ENCODE data around the gene DSCAM. TPM values are rescaled to one million over a fixed set of nuclear protein-coding genes. Genes with fewer than 3 reads are reported as not detected.

DSCAM gene
- total RNA-seq, 1 donor from 2014 or later, result 0.21 TPM

GRCh38 chr21:40564318-40564717 is 282.6 kb downstream of the DSCAM start:
- Mint-ChIP-seq H3K27me3 (ENCODE audit: unreplicated experiment) (peaks cover under 1% of the 10 kb centered on the region), H3K36me3 (ENCODE audit: low read depth, unreplicated experiment) (peaks cover 5% of the 10 kb centered on the region), H3K27ac (ENCODE audit: unreplicated experiment) (no peak overlapping the region), H3K4me1 (ENCODE audit: unreplicated experiment) (no peaks in the 10 kb centered on the region), H3K9me3 (ENCODE audit: unreplicated experiment) (peaks cover 52% of the 10 kb centered on the region), H3K4me3 (ENCODE audit: unreplicated experiment) (no peak overlapping the region)
- TF ChIP-seq, protein P1, sequence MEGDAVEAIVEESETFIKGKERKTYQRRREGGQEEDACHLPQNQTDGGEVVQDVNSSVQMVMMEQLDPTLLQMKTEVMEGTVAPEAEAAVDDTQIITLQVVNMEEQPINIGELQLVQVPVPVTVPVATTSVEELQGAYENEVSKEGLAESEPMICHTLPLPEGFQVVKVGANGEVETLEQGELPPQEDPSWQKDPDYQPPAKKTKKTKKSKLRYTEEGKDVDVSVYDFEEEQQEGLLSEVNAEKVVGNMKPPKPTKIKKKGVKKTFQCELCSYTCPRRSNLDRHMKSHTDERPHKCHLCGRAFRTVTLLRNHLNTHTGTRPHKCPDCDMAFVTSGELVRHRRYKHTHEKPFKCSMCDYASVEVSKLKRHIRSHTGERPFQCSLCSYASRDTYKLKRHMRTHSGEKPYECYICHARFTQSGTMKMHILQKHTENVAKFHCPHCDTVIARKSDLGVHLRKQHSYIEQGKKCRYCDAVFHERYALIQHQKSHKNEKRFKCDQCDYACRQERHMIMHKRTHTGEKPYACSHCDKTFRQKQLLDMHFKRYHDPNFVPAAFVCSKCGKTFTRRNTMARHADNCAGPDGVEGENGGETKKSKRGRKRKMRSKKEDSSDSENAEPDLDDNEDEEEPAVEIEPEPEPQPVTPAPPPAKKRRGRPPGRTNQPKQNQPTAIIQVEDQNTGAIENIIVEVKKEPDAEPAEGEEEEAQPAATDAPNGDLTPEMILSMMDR (IDR thresholded peaks at IDR 0.05; ENCODE audit: unreplicated experiment), result no peak
- DNase-seq (ENCODE audit: low spot score), result no peak

- Mint-ChIP-seq H3K27me3 (ENCODE audit: unreplicated experiment) (no peaks in the 10 kb centered on the region), H3K4me1 (ENCODE audit: unreplicated experiment) (no peaks in the 10 kb centered on the region), H3K9me3 (ENCODE audit: unreplicated experiment) (peaks cover 52% of the 10 kb centered on the region), H3K27ac (ENCODE audit: unreplicated experiment) (no peak overlapping the region), H3K36me3 (ENCODE audit: low read depth, unreplicated experiment) (peaks cover 5% of the 10 kb centered on the region), H3K4me3 (ENCODE audit: unreplicated experiment) (no peak overlapping the region)
- TF ChIP-seq, protein P1 (IDR thresholded peaks at IDR 0.05; ENCODE audit: unreplicated experiment), result no peak
- no peak for DNase-seq (ENCODE audit: low spot score)
Observed at GRCh38 chr21:40563900-40564299, 283.1 kb downstream of the DSCAM start.

- TF ChIP-seq, protein P1 (IDR thresholded peaks at IDR 0.05; ENCODE audit: unreplicated experiment), result no peak
- Mint-ChIP-seq H3K4me1 (ENCODE audit: unreplicated experiment) (no peaks in the 10 kb centered on the region), H3K9me3 (ENCODE audit: unreplicated experiment) (peaks cover 56% of the 10 kb centered on the region), H3K27ac (ENCODE audit: unreplicated experiment) (no peak overlapping the region), H3K4me3 (ENCODE audit: unreplicated experiment) (no peak overlapping the region), H3K36me3 (ENCODE audit: low read depth, unreplicated experiment) (peaks cover 8% of the 10 kb centered on the region), H3K27me3 (ENCODE audit: unreplicated experiment) (no peaks in the 10 kb centered on the region)
- no peak for DNase-seq (ENCODE audit: low spot score)
Observed at GRCh38 chr21:40562242-40563002, 284.5 kb downstream of the DSCAM start.

GRCh38 chr21:40556442-40556968 is 290.5 kb downstream of the DSCAM start:
- Mint-ChIP-seq H3K27ac (ENCODE audit: unreplicated experiment) (no peak overlapping the region), H3K4me1 (ENCODE audit: unreplicated experiment) (no peaks in the 10 kb centered on the region), H3K4me3 (ENCODE audit: unreplicated experiment) (no peak overlapping the region), H3K27me3 (ENCODE audit: unreplicated experiment) (peaks cover 2% of the 10 kb centered on the region), H3K36me3 (ENCODE audit: low read depth, unreplicated experiment) (peaks cover 6% of the 10 kb centered on the region), H3K9me3 (ENCODE audit: unreplicated experiment) (peaks cover 34% of the 10 kb centered on the region)
- DNase-seq (ENCODE audit: low spot score), result no peak
- TF ChIP-seq, protein P1 (IDR thresholded peaks at IDR 0.05; ENCODE audit: unreplicated experiment), result no peak

DNA sequence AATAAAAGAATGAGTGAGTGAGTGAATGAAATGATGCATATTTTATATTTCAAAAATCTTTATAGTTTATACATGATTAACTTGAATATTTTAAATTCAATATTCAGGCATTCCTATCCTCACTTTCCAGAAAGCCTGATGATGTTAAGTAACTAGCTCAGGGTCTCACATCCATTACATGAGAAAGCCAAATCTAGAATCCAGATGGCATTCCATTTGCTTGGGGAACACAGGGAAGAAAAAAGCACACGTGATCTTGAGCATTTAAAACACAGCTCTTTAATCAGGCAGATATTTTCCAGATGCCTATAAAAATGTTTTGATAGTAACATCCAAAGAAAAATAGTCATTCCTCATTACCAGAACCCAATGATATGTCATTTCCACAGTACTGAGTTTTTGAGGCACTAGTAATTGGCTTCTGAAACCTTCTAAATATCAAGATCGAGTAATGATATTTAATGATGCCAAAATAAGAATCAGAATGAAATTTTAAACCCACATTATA is 291.9 kb downstream of the DSCAM start:
- no peak overlapping the region for H3K27ac Mint-ChIP-seq (ENCODE audit: unreplicated experiment)
- peaks cover 32% of the 10 kb centered on the region for H3K9me3 Mint-ChIP-seq (ENCODE audit: unreplicated experiment)
- TF ChIP-seq, protein P1 (IDR thresholded peaks at IDR 0.05; ENCODE audit: unreplicated experiment), result no peak

More for the DNA sequence above, 291.9 kb downstream of the DSCAM start:
- H3K4me3 Mint-ChIP-seq (ENCODE audit: unreplicated experiment), result no peak overlapping the region
- H3K4me1 Mint-ChIP-seq (ENCODE audit: unreplicated experiment), result no peaks in the 10 kb centered on the region
- H3K27me3 Mint-ChIP-seq (ENCODE audit: unreplicated experiment), result peaks cover 2% of the 10 kb centered on the region
- peaks cover 6% of the 10 kb centered on the region for H3K36me3 Mint-ChIP-seq (ENCODE audit: low read depth, unreplicated experiment)
- no peak for DNase-seq (ENCODE audit: low spot score)

Measured in endothelial cell (in vitro differentiated cells).